ENCODE measurements around the gene AGRN.

AGRN gene

GRCh38 chr1:1033731-1034438 is 14.0 kb downstream of the AGRN start:
- in situ Hi-C loops (cut with MboI; ENCODE audit: low sequenced_read_pairs): no loop called here

- in situ Hi-C loops (cut with MboI; ENCODE audit: low sequenced_read_pairs): no loop called here
Measured at GRCh38 chr1:1034439-1034781, 14.5 kb downstream of the AGRN start.

- in situ Hi-C loops (cut with MboI; ENCODE audit: low sequenced_read_pairs): no loop called here
Measured at GRCh38 chr1:1035291-1035943, 15.5 kb downstream of the AGRN start.

- in situ Hi-C loops (cut with MboI; ENCODE audit: low sequenced_read_pairs): no loop called here
Measured at GRCh38 chr1:1037366-1038327, 17.7 kb downstream of the AGRN start.

GRCh38 chr1:1038694-1039093 is 18.8 kb downstream of the AGRN start:
- in situ Hi-C loops (cut with MboI; ENCODE audit: low sequenced_read_pairs): no loop called here

- in situ Hi-C loops (cut with MboI; ENCODE audit: low sequenced_read_pairs): no loop called here
Measured at GRCh38 chr1:1039145-1039910, 19.4 kb downstream of the AGRN start.

GRCh38 chr1:1040004-1040991 is 20.4 kb downstream of the AGRN start:
- in situ Hi-C loops (cut with MboI; ENCODE audit: low sequenced_read_pairs): no loop called here

GRCh38 chr1:1041092-1041523 is 21.2 kb downstream of the AGRN start:
- in situ Hi-C loops (cut with MboI; ENCODE audit: low sequenced_read_pairs): no loop called here

GRCh38 chr1:1041873-1042272 is 22.0 kb downstream of the AGRN start:
- in situ Hi-C loops (cut with MboI; ENCODE audit: low sequenced_read_pairs): no loop called here

- in situ Hi-C loops (cut with MboI; ENCODE audit: low sequenced_read_pairs): no loop called here
Measured at GRCh38 chr1:1042835-1043234, 22.9 kb downstream of the AGRN start.

- in situ Hi-C loops (cut with MboI; ENCODE audit: low sequenced_read_pairs): no loop called here
Measured at GRCh38 chr1:1043411-1043810, 23.5 kb downstream of the AGRN start.

GRCh38 chr1:1043921-1044320 is 24.0 kb downstream of the AGRN start:
- in situ Hi-C loops (cut with MboI; ENCODE audit: low sequenced_read_pairs): no loop called here

GRCh38 chr1:1044455-1045078 is 24.6 kb downstream of the AGRN start:
- in situ Hi-C loops (cut with MboI; ENCODE audit: low sequenced_read_pairs): no loop called here

GRCh38 chr1:1045129-1045528 is 25.2 kb downstream of the AGRN start:
- in situ Hi-C loops (cut with MboI; ENCODE audit: low sequenced_read_pairs): no loop called here

- in situ Hi-C loops (cut with MboI; ENCODE audit: low sequenced_read_pairs): no loop called here
Measured at GRCh38 chr1:1046243-1046642, 26.3 kb downstream of the AGRN start.

GRCh38 chr1:1046767-1047166 is 26.8 kb downstream of the AGRN start:
- in situ Hi-C loops (cut with MboI; ENCODE audit: low sequenced_read_pairs): no loop called here

- in situ Hi-C loops (cut with MboI; ENCODE audit: low sequenced_read_pairs): no loop called here
Measured at GRCh38 chr1:1047407-1047806, 27.5 kb downstream of the AGRN start.

GRCh38 chr1:1047963-1048362 is 28.0 kb downstream of the AGRN start:
- in situ Hi-C loops (cut with MboI; ENCODE audit: low sequenced_read_pairs): no loop called here

GRCh38 chr1:1048765-1049164 is 28.8 kb downstream of the AGRN start:
- in situ Hi-C loops (cut with MboI; ENCODE audit: low sequenced_read_pairs): no loop called here

All from HL-60/S4 (cell line).